Measurements from ENCODE around the gene SNRNP25. TPM values are rescaled to one million over a fixed set of nuclear protein-coding genes. Genes with fewer than 3 reads are reported as not detected.
A peak's percentile ranks its signal among the peaks of the same experiment; 100 is the strongest.
"Not testable (repeated sequence)": the region's sequence is repeated elsewhere in the genome, so short reads cannot be mapped to it uniquely, and the experiment has no call there.

Gene SNRNP25
- 39.0 and 49.0 TPM in 2 replicates for total RNA-seq (2014; rRNA removed; shearing (Covaris generic))

DNA sequence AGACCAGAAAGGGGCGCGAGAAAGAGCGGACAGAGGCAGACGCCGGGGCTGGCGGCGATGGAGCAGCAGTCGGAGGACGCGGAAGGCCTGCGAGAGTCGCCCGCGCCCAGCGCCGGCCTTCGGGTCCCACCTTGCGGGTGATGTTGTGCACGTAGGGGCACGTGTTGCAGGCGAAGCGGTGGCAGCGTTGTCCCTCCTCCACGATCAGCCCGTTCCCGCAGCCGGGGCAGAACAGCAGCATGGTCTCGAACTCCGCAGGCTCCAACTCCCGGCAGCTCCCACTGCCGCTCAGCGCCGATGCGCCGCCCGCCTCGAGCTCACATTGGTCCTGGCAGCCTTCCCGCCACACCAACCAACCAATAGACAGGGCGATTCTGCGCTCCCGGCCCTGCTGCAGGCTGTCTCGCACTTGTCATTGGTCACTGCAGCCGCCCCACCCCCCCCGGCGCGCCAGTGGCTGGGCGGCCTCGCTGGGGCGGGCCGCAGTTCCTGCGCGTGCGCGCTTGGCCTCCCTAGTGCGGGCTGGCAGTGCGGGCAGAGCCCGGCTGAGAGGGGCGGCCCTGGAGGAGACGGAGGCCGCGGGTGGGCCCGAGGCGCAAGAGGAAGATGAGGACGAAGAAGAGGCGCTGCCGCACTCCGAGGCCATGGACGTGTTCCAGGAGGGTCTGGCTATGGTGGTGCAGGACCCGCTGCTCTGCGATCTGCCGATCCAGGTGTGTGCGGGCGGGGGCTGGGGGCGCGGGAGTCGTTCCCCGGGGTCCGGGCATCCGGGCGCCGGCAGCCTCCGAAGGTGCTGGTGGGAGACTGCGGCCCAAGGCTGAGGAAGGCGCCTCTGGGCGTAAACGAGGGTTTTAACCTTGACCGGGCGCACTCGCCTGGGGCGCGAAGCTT, at the start of gene SNRNP25, which contains the start of gene POLR3K:
SNRNP25 (plus strand) TSS at position 483 of the 891 bp plus-strand sequence; CDS start at position 672, 189 bp downstream.
POLR3K (minus strand) TSS at position 263 of the 891 bp plus-strand sequence; CDS start at position 241, 22 bp downstream.
- peak; percentile 96 for DNase-seq (ENCODE audit: low read depth)

DNA sequence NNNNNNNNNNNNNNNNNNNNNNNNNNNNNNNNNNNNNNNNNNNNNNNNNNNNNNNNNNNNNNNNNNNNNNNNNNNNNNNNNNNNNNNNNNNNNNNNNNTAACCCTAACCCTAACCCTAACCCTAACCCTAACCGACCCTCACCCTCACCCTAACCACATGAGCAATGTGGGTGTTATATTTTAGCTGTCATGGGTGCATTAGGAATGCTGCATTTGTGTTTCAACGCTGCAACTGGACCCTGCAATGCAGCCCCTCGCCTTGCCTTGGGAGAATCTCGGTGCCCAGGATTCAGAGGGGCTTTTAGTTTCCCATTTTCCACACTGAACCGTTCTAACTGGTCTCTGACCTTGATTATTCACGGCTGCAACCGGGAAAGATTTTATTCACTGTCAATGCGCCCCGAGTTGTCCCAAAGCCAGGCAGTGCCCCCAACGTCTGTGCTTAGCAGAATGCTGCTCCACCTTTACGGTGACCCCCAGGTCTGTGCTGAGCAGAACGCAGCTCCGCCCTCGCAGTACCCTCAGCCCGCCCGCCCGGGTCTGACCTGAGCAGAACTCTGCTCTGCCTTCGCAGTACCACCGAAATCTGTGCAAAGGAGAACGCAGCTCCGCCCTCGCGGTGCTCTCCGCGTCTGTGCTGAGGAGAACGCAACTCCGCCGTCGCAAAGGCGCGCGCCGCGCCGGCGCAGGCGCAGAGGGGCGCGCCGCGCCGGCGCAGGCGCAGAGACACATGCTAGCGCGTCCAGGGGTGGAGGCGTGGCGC, 43.5 kb upstream of the SNRNP25 start:
- no peak for DNase-seq (ENCODE audit: low read depth)

DNA sequence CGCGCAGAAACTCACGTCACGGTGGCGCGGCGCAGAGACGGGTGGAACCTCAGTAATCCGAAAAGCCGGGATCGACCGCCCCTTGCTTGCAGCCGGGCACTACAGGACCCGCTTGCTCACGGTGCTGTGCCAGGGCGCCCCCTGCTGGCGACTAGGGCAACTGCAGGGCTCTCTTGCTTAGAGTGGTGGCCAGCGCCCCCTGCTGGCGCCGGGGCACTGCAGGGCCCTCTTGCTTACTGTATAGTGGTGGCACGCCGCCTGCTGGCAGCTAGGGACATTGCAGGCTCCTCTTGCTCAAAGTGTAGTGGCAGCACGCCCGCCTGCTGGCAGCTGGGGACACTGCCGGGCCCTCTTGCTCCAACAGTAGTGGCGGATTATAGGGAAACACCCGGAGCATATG, 42.9 kb upstream of the SNRNP25 start:
- not testable (repeated sequence) for DNase-seq (ENCODE audit: low read depth)

DNA sequence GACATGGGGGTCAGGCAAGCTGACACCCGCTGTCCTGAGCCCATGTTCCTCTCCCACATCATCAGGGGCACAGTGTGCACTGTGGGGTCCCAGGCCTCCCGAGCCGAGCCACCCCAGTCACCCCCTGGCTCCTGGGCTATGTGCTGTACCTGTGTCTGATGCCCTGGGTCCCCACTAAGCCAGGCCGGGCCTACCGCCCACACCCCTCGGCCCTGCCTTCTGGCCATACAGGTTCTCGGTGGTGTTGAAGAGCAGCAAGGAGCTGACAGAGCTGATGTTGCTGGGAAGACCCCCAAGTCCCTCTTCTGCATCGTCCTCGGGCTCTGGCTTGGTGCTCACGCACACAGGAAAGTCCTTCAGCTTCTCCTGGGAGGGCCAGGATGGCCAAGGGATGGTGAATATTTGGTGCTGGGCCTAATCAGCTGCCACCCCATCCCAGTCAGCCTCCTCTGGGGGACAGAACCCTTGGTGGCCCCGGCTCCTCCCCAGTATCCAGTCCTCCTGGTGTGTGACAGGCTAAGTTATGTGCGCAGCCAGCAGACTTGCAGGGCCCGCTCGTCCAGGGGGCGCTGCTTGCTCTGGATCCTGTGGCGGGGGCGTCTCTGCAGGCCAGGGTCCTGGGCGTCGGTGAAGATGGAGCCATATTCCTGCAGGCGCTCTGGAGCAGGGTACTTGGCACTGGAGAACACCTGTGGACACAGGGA, 36.4 kb upstream of the SNRNP25 start:
- DNase-seq (ENCODE audit: low read depth), result not testable (repeated sequence)

DNA sequence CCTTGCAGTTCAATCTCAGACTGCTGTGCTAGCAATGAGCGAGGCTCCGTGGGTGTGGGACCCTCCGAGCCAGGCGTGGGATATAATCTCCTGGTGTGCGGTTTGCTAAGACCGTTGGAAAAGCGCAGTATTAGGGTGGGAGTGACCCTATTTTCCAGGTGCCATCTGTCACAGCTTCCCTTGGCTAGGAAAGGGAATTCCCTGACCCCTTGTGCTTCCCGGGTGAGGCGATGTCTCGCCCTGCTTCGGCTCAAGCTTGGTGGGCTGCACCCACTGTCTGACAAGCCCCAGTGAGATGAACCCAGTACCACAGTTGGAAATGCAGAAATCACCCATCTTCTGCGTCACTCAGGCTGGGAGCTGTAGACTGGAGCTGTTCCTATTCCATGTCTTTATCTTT, 32.7 kb upstream of the SNRNP25 start:
- not testable (repeated sequence) for DNase-seq (ENCODE audit: low read depth)

DNA sequence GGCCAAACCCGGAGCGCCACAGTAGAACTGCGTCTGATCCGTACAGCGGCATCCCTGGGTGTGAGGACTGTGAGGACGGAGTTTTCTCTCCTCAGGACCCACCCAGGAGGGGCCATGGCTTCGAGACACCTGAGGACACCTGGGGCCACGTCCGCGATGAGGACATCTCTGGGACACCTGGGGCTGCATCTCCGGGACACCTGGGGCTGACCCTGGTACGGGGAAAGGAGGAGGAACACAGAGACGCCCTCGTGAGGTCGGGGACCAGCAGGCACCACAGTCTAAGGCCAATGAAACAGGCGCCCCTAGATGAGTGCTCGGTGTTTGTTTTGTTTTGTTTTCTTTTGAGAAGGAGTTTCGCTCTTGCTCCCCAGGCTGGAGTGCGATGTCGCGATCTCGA, 29.5 kb upstream of the SNRNP25 start:
- not testable (repeated sequence) for DNase-seq (ENCODE audit: low read depth)

DNA sequence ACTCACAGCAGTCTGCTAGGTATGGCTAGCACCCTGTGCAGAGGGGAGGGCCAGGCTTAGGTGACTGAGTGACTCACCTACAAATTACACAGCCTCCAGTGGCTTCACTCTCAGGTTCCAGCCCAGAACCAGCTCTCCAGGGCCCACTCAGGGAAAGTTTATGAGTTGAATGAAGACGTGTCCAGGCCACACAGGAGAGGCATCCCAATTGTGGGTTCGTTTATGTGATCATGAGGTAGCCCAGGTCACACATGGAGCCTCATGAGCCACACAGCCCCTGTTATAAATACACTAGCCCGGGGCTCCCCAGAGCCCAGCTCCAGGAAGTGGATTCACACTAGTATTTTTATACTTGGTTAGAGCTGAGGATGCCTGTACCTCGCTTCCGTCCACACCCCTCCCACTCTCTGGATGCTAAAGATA, 27.7 kb upstream of the SNRNP25 start:
- DNase-seq (ENCODE audit: low read depth), result not testable (repeated sequence)

DNA sequence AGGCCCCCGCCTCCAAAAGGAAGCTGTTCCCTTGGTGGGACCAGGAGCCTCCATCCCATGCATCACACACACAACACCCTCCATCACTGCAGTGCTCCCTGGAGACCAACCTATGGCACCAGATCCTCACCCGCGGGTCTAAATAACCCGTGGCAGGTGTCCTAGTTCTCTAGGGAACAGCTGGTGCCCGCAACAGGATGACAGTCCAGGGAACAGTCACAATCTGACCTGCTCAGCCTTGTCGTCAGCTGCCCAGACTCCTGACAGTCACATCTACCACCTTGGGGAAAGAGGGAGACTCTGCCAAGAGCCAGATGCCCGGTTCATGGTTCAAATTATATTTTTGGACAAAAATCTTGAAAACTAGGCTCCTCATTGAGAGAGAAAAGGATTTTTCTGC, 23.0 kb upstream of the SNRNP25 start:
- DNase-seq (ENCODE audit: low read depth), result not testable (repeated sequence)

DNA sequence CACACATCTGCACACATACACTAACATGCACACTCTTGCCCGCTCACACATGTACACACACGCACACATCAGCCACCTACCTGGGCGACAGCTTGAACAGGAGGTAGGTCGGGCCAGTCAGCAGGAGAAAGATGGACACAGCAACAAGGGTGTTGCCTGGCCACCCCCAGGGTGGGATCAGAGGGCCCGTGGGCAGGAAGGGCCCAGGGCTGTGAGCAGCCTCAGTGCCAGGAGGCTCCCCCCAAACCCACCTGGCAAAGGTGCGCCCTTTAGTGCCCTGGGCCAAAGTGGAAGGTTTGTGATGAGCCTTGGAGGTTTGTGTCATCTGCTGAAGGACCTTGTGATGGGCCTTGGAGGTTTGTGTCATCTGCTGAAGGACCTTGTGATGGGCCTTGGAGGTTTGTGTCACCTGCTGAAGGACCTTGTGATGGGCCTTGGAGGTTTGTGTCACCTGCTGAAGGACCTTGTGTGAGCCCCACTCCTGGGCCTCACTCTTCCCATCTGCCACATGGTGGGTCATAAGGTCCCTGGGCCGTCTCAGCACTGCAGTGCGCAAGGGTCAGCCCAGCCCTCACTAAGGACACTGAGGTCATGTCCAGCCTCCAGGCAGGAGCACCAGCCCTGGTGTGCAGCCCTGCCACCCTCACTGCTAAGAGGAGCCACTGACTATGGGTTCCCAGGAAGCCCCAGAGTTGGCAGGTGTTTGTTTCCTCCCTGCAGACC, 20.3 kb upstream of the SNRNP25 start:
- DNase-seq (ENCODE audit: low read depth), result not testable (repeated sequence)

DNA sequence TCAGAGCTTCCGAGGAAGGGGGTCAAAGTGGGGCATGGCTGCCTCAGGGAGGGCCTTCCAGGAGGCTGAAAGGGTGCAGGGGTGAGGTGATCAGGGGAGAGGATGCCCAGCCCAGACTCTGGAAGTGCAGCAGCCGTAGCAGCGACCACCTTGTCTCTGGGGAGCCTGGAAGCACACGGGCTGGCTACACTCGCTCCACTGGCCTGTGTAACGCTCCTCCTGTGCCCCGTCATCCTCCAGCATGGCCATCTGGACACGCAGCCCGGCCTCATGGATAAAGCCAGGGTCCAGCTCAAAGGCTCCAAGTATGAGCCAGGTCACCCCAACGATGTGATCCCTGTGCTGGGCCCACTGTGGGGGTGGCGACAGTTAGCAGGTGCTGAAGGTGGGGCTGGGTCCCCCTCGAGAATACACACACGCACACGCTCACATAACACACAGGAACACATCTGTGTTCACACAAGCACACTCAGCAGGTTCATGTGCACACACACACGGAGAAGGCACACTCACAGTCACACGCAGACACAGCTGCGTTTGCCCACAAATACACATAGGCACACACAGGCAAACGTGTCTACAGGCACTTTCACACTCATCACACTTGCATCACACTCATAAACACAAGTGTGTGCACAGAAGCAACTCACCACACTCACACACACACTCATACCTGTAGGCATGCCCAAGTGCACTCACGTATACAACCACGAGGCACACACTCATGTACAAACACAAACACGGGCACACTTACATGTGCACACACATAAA, 19.6 kb upstream of the SNRNP25 start:
- DNase-seq (ENCODE audit: low read depth), result no peak

DNA sequence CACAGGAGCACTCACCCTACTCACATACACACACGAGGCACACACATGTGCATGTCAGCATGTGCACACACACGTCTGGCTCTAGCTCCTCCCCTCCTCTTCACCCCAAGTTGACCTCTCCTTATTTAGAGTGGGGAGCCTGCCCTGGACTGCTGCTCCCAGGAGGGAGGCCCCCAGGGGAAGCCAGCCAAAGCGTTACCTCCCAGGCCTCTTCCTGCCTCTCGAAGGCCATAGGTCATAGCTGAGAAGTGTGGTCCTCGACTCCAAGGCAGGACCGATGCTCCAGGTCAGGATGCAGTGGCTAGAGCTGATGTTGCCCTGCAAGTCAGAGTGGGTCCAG, 19.0 kb upstream of the SNRNP25 start:
- no peak for DNase-seq (ENCODE audit: low read depth)

DNA sequence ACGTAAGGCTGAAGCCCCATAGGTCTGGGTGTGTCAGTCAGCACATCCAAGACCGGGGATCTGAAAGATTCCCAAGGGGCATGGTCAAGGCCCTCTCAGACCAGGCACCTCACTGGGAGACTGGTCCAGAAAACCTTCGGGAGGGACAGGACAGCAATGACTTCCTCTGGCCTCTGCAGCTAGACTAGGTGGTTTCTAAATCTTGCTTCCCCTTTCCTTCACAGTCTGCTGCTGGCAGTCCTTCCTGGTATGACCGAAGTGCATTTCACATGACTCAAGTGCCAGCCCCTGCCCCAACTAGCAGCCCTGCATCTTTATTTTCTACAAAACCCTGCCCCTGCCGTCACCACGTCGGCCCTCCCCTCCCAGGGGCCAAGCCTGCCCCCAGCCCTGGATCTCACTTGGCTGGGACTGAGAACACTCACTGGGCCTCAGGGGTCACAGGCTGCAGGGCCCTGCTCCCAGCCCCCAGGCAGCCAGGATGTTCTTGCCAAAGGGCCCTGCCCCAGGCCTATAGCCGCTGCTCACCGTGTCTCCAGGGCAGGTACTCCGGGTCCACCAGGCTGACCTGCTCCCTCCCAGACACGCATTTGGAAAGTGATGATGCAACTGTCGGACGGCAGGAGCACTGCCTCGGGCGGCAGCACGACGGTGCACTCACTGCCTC, 18.5 kb upstream of the SNRNP25 start:
- no peak for DNase-seq (ENCODE audit: low read depth)

DNA sequence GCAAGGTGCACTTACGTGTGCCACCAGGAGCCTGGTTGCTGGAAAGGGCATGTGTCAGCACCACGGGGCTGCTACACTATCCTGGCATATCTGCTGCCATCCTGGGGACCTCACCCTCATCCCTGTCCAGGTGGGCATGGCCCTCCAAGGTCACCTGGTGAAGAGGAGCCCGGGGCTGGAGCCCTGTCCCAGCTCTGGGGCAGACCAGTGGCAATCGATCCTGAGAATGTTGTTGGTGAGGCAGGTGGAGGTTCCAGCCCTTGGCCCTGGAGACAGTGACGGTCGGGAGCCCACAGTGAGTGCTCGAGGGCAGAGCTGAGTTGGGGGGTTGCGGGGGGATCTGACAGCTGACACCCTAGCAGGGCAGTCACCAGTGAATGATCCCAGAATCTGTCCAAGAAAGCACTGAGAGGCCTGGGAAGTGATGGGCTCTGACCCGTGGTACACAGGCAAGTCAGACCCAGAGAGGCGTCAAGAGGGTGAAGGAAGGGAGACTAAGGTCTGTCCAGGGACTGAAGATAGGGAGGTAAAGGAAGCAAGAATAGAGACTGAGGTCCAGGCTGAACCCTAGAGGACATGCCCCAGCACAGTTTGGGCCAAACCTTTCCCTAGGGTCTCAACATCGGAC, 17.8 kb upstream of the SNRNP25 start:
- no peak for DNase-seq (ENCODE audit: low read depth)

DNA sequence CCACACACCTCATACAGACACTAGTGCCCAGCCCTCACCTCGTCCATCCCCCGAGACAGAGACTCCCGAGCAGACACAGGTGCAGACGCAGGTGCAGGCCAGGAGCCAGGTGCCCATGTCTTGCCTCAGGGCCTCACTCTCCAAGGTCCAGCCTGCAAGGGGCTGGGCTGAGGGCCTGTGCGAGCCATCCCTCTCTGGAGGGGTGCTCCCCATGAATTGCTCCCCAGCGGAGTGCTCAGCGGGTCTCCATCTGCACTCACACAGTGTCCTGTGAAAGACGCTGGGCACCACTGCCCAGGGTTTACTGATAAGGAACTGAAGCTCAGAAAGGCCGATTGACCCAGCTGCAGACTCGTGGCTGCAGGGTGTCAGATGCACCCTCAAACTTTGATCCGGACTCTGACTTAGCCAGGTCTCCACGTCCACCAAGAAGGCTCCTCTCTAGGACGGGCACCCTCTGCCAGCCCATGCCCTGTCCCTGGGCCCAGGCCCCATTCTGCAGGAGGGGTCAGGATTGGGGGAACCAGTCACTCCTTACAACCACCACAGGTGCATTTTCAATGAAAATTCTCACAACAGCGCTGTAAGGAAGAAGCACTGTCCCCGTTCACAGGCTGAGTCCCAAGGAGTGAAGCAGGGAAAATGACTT, 17.2 kb upstream of the SNRNP25 start:
- no peak for DNase-seq (ENCODE audit: low read depth)

DNA sequence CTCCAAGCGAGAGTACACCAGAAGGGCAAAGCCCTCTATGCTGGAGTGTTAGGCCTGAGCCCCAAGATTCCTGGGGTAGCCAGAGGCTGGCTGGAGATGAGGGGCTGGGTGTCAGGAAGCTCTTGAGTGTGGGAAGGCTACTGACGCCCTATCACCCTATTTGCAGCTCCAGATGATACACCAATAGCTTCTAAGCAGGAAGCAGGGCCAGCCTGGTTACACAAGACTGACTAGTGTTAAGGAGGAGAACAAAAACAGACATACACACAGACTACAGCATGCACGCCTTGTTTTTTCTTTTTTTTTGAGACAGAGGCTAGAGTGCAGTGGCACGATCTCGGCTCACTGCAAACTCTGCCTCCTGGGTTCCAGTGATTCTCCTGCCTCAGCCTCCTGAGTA, 16.1 kb upstream of the SNRNP25 start:
- DNase-seq (ENCODE audit: low read depth), result no peak

DNA sequence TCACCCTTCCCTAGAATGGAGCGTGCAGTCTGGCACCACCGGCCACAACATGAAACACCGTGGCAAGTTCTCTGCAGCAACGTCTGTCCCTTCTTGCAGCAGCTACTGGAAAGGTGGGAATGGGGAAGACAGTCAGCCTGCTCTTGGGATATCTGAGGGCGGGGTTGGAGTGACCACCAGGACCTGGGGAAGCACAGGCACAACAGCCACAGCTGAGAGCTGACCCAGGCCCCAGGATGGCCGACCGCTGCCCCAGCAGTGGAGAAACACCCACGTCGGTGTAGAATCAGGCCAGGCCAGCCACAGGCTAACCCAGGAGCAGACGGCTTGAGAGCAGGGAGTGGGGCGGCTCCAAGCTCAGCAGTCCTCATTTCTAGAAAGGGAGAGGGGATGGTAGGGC, 15.4 kb upstream of the SNRNP25 start:
- DNase-seq (ENCODE audit: low read depth), result not testable (repeated sequence)

DNA sequence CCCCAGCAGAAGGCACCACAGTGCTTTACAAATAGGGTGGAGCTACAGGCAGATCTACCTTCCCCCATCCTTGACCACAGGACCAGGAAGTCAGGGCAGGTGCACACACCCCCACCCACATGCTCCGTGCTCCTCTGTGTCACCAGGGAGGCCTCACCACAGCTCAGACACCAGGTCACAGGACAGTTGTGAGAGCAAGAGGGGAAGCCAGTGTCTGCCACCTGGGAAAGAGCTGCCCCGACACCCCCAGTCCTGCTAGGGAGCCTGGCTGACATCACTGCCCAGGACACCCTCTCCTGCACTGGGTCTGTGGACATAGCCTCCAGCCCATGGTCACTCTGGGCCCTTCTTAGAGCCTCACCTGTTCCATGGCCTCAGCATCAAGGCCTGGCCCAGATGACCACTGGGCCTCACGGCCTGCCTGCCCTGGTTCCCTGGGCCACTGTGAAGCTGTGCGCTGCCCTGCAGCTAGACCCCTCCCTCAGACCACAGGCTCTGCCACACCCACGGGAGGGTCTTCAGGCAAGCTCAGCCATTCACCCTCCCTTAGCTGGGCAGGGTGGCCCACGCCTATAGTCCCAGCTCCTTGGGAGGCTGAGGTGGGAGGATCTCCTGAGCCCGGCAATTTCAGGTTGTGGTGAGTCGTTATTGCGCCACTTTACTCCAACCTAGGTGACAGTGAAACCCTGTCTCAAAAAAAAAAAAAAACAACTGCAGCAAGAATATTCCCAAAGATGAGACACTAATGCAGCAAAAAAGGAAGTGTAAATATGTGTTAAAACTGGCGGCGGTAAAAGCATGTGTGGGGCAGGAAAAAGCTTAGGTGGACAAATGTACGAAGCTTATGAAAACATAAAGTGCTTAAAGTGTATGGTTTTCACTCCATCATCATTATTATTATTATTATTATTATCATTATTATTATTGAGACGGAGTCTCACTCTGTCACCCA, 14.4 kb upstream of the SNRNP25 start:
- DNase-seq (ENCODE audit: low read depth), result no peak
